Natural killer cell treated with Interleukin-12 subunit alpha and Interleukin-12 subunit beta and Interleukin-15 and Interleukin-18, amount 100 ng/mL, for 72 hours (primary cell): ENCODE measurements around the gene PLAAT3. TPM values are rescaled to one million over a fixed set of nuclear protein-coding genes. Genes with fewer than 3 reads are reported as not detected.
A peak's percentile ranks its signal among the peaks of the same experiment; 100 is the strongest.

Experiments used
- ATAC-seq, 2 donors: fragments of 150-1000 bp; cut with Tn5 transposase in 1 of 2; sonication (Bioruptor Pico), chemical (Tn5 transposase) in 1 of 2; 2 replicates each; pipeline ENCODE4 v1.10.0; 2021
- DNase-seq: peaks from one replicate; pipeline ENCODE4 v3.0.0; 2022; ENCODE audit warnings: low spot score
- H3K27ac Mint-ChIP-seq, 2 donors: 1 replicate in 1 of 2; 2 replicates in 1 of 2; pipeline ENCODE4 v1.8.0; 2022; ENCODE audit warnings: mixed read lengths in 2 of 2, mild to moderate bottlenecking in 1 of 2, moderate library complexity in 1 of 2
- H3K27me3 Mint-ChIP-seq, 2 donors: 1 replicate in 1 of 2; 2 replicates in 1 of 2; pipeline ENCODE4 v1.8.0; 2022; ENCODE audit warnings: mixed read lengths in 2 of 2
- H3K36me3 Mint-ChIP-seq: one replicate; pipeline ENCODE4 v1.8.0; 2022; ENCODE audit warnings: mixed read lengths
- H3K4me1 Mint-ChIP-seq, 2 donors: 1 replicate in 1 of 2; 2 replicates in 1 of 2; pipeline ENCODE4 v1.8.0; 2022; ENCODE audit warnings: low read depth in 2 of 2, mixed read lengths in 2 of 2, mild to moderate bottlenecking in 1 of 2
- H3K4me3 Mint-ChIP-seq: one replicate; pipeline ENCODE4 v1.8.0; 2022; ENCODE audit warnings: mixed read lengths
- H3K9me3 Mint-ChIP-seq: 2 replicates; pipeline ENCODE4 v1.8.0; 2022; ENCODE audit warnings: mixed read lengths
- total RNA-seq, 2 donors: library from RNA; stranded (reverse); gene quantifications; one replicate each; pipeline ENCODE4 v1.2.3, GENCODE V29; 2022

Gene PLAAT3
- total RNA-seq, 2 donors from 2014 or later = 16.8 to 60.0 TPM

DNA sequence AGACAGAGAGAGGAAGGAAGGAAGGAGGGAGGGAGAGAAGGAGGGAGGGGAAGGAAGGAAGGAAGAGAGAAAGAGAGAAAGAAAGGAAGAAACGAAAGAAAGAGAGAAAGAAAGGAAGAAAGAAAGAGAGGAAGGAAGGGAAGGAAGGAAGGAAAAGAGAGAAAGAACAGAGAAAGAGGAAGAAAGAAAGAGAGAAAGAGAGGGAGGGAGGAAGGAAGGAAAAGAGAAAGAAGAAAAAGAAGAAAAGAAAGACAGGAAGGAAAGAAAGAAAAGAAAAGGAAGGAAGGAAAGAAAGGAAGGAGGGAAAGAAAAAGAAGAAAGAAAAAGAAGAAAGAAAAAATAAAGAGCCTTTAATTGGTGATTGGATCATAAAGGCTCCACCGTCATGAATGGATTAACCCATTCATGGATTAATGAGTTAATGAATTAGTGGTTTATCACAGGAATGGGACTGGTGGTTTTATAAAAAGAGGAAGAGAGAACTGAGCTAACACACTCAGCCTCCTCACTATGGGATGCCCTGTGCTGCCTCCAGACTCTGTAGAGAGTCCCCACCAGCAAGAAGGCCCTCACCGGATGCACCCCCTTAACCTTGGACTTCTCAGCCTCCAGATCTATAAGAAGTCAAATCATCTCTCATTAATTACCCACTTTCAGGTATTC is 42.1 kb downstream of the PLAAT3 start:
- H3K27me3 Mint-ChIP-seq = no peaks in the 10 kb centered on the region
- peak overlapping the region; percentile 36 to 97 for H3K27ac Mint-ChIP-seq
- no peaks in the 10 kb centered on the region for H3K36me3 Mint-ChIP-seq
- peaks cover 3% of the 10 kb centered on the region for H3K9me3 Mint-ChIP-seq
- peaks cover 70 to 78% of the 10 kb centered on the region in 2 donors for H3K4me1 Mint-ChIP-seq
- peak overlapping the region; percentile 13 for H3K4me3 Mint-ChIP-seq
- ATAC-seq (no peak), DNase-seq (no peak)

- H3K4me3 Mint-ChIP-seq = no peak overlapping the region
- ATAC-seq (no peak), DNase-seq (no peak)
- H3K36me3 Mint-ChIP-seq = no peaks in the 10 kb centered on the region
- peaks cover 3% of the 10 kb centered on the region for H3K9me3 Mint-ChIP-seq
- no peaks in the 10 kb centered on the region for H3K27me3 Mint-ChIP-seq
- peak overlapping the region; percentile 87 to 97 for H3K27ac Mint-ChIP-seq
- H3K4me1 Mint-ChIP-seq = peaks cover 64 to 69% of the 10 kb centered on the region in 2 donors
These were observed 44.7 kb downstream of the PLAAT3 start for GRCh38 chr11:63569570-63569969.

DNA sequence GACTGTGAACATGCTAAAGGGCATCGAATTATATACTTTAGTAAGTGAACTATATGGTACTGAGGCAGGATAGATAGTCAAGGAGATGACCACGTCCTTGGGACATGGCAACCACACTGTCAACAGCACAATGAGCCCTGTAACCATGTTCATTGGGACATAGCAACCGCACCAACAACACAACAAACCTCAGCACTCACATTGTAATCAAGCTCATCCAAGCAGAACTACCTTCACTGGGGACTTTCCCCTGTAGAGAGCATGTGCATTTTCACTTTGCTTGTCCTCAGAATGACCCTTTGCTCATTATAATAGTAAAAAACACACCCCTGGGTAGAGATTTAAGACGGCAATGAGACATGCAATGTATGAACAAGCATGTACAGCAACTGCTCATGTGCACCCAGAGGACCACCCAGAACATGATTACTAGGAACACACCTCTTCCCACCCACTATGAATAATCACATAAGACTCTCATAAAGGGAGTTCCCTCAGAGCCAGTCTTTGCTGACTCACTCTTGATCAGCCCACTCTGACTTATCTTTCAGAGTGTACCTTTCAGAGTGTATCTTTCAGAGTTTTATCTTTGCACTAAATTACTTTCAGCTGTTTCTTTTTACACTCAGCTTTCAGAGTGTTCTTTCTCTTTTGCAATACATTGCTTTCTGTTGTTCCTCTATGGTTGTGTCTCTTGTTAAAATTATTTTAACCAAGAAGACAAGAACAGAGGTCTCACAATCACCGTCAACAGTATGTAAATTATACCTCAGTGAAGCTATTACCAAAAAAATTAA is 47.0 kb downstream of the PLAAT3 start:
- H3K4me3 Mint-ChIP-seq = peak overlapping the region; percentile 67
- no peaks in the 10 kb centered on the region for H3K9me3 Mint-ChIP-seq
- peak overlapping the region; percentile 87 to 94 for H3K27ac Mint-ChIP-seq
- H3K27me3 Mint-ChIP-seq = no peaks in the 10 kb centered on the region
- no peaks in the 10 kb centered on the region for H3K36me3 Mint-ChIP-seq
- DNase-seq = peak; percentile 79
- ATAC-seq = peak; percentile 89 to 94
- H3K4me1 Mint-ChIP-seq = peaks cover 59 to 64% of the 10 kb centered on the region in 2 donors

DNA sequence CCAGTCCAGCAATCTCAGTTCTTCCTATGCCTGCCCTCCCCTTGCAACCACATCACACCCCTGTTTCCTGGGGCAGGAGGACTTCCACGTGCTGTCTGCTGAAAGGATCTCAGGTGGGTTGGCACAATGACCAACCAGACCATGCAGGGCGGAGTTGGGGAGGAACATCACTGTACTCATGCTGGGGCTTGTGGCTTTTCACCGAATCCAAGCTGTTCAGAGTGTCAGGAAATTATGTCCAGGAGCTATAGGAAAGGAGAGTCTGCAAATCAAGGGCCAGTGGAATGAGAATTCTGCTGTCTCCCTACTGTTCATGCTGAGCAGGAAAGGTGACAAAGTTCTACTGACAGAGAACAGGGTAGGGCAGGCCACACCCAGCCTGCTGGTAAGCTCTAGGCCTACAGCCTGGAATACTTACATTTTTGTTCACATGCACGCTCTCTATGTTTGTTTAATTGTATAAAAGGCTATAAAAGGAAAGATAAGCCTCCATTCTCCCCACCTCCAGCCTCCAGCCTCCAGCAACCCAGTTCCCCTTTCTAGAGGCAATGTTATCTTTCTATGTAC is 49.4 kb downstream of the PLAAT3 start:
- Mint-ChIP-seq H3K9me3 (no peaks in the 10 kb centered on the region), H3K36me3 (no peaks in the 10 kb centered on the region), H3K27ac (peak overlapping the region; percentile 13 to 35), H3K27me3 (no peaks in the 10 kb centered on the region), H3K4me1 (peaks cover 55 to 58% of the 10 kb centered on the region in 2 donors), H3K4me3 (peak overlapping the region; percentile 33)
- ATAC-seq = no peak
- no peak for DNase-seq

DNA sequence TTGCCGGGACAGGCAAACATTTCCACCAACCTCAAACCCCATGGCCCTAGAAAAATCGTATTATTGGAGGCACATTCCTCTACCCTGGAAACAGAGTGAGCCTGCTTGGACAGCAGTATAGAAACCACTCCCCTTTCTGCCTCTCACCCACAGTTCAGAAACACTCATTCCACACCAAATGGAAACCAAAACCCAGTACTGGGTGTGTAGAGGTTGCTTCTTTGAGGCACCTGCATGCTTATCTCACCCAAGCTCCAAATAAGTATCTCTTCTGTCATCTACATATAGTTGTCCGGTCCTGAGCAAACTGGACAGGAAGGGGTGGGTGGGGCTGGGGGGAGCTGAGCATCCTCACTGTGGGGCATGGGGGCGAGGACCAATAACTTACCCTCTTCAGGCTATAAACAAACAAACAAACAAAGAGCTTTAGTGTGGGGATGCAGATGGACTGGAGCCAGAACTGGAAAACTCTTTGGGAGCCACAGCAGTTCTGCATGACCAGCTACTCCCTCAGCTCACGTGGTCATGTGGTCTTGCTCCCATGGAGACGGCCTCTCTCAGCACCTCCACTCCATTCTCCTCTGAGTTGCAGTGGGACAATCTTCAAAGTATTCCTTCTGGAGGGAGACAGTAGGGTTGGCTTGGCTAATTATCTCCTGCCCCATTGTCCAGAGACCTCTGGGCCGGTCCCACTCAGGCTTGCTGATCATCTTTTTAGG is 50.0 kb downstream of the PLAAT3 start:
- Mint-ChIP-seq H3K4me1 (peaks cover 52 to 55% of the 10 kb centered on the region in 2 donors), H3K9me3 (no peaks in the 10 kb centered on the region), H3K36me3 (no peaks in the 10 kb centered on the region), H3K27ac (peak overlapping the region; percentile 13 to 71), H3K27me3 (no peaks in the 10 kb centered on the region), H3K4me3 (peak overlapping the region; percentile 33)
- DNase-seq (peak; percentile 72), ATAC-seq (peak; percentile 69 to 80)

GRCh38 chr11:63563201-63564055 is 50.8 kb downstream of the PLAAT3 start, which contains the start of gene PLAAT2:
TSS of gene PLAAT2 (minus strand) at chr11:63563379. CDS start at chr11:63563324, 55 bp downstream.
- no peaks in the 10 kb centered on the region for H3K9me3 Mint-ChIP-seq
- DNase-seq (no peak), ATAC-seq (no peak)
- peak within 1 kb of the TSS; percentile 13 to 71 for H3K27ac Mint-ChIP-seq
- H3K4me1 Mint-ChIP-seq = peaks cover 52 to 53% of the 10 kb centered on the region in 2 donors
- peak within 1 kb of the TSS; percentile 33 for H3K4me3 Mint-ChIP-seq
- H3K36me3 Mint-ChIP-seq = no peaks in the 10 kb centered on the region
- no peaks in the 10 kb centered on the region for H3K27me3 Mint-ChIP-seq

- Mint-ChIP-seq H3K4me3 (no peak overlapping the region), H3K4me1 (peaks cover 39 to 43% of the 10 kb centered on the region in 2 donors), H3K9me3 (no peaks in the 10 kb centered on the region), H3K27ac (peak overlapping the region in 1 of 2 donors; percentile 74), H3K36me3 (no peaks in the 10 kb centered on the region), H3K27me3 (no peaks in the 10 kb centered on the region)
- DNase-seq (no peak), ATAC-seq (no peak)
These were observed 53.6 kb downstream of the PLAAT3 start for GRCh38 chr11:63560506-63561180.

- H3K36me3 Mint-ChIP-seq = no peaks in the 10 kb centered on the region
- ATAC-seq = no peak
- H3K4me3 Mint-ChIP-seq = no peak overlapping the region
- no peak for DNase-seq
- no peaks in the 10 kb centered on the region for H3K9me3 Mint-ChIP-seq
- H3K27ac Mint-ChIP-seq = peak overlapping the region in 1 of 2 donors; percentile 59
- H3K4me1 Mint-ChIP-seq = peaks cover 40 to 43% of the 10 kb centered on the region in 2 donors
- no peaks in the 10 kb centered on the region for H3K27me3 Mint-ChIP-seq
These were observed 55.6 kb downstream of the PLAAT3 start for GRCh38 chr11:63558459-63559157.

DNA sequence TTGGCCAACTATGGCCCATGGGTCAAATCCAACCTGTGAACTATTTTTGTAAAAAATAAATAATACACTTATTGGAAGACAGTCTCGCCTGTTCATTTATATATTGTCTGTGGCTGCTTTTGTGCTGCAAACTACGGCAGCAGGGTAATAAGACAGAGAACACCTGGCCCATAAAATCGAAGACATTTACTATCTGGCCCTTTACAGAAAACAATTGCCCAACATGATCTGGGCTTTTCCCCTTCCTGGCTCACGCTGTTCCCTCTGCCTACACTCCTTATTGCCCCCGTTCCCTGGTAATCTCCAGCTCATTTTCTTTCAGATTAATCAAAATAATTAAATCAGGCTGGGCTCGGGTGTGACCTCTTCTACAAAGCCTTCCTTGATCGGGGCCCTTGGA is 56.7 kb downstream of the PLAAT3 start:
- H3K27ac Mint-ChIP-seq = no peak overlapping the region
- H3K4me1 Mint-ChIP-seq = peaks cover 46 to 49% of the 10 kb centered on the region in 2 donors
- H3K27me3 Mint-ChIP-seq = no peaks in the 10 kb centered on the region
- H3K9me3 Mint-ChIP-seq = no peaks in the 10 kb centered on the region
- no peak for DNase-seq
- H3K4me3 Mint-ChIP-seq = no peak overlapping the region
- no peaks in the 10 kb centered on the region for H3K36me3 Mint-ChIP-seq
- ATAC-seq = no peak

GRCh38 chr11:63556404-63557013 is 57.7 kb downstream of the PLAAT3 start:
- no peak for ATAC-seq
- H3K9me3 Mint-ChIP-seq = no peaks in the 10 kb centered on the region
- H3K27me3 Mint-ChIP-seq = no peaks in the 10 kb centered on the region

GRCh38 chr11:63554877-63555223 is 59.4 kb downstream of the PLAAT3 start:
- peak overlapping the region; percentile 97 to 98 for H3K27ac Mint-ChIP-seq
- DNase-seq = no peak
- no peaks in the 10 kb centered on the region for H3K27me3 Mint-ChIP-seq
- H3K4me1 Mint-ChIP-seq = peaks cover 48 to 50% of the 10 kb centered on the region in 2 donors
- no peak for ATAC-seq
- H3K9me3 Mint-ChIP-seq = no peaks in the 10 kb centered on the region
- peak overlapping the region; percentile 88 for H3K4me3 Mint-ChIP-seq
- H3K36me3 Mint-ChIP-seq = no peaks in the 10 kb centered on the region

More at GRCh38 chr11:63556404-63557013, 57.7 kb downstream of the PLAAT3 start:
- no peak for DNase-seq
- Mint-ChIP-seq H3K27ac (peak overlapping the region in 1 of 2 donors; percentile 98), H3K4me1 (peaks cover 53 to 54% of the 10 kb centered on the region in 2 donors), H3K36me3 (no peaks in the 10 kb centered on the region), H3K4me3 (no peak overlapping the region)
